Measurements from ENCODE around the gene FN1.
"Not testable (repeated sequence)": the region's sequence is repeated elsewhere in the genome, so short reads cannot be mapped to it uniquely, and the experiment has no call there.

The FN1 gene

GRCh38 chr2:215363461-215364156 lies 72.3 kb downstream of the FN1 start:
- DNase-seq, result no peak

GRCh38 chr2:215363039-215363438 lies 72.8 kb downstream of the FN1 start:
- no peak for DNase-seq

GRCh38 chr2:215362562-215362904 lies 73.3 kb downstream of the FN1 start:
- no peak for DNase-seq

DNA sequence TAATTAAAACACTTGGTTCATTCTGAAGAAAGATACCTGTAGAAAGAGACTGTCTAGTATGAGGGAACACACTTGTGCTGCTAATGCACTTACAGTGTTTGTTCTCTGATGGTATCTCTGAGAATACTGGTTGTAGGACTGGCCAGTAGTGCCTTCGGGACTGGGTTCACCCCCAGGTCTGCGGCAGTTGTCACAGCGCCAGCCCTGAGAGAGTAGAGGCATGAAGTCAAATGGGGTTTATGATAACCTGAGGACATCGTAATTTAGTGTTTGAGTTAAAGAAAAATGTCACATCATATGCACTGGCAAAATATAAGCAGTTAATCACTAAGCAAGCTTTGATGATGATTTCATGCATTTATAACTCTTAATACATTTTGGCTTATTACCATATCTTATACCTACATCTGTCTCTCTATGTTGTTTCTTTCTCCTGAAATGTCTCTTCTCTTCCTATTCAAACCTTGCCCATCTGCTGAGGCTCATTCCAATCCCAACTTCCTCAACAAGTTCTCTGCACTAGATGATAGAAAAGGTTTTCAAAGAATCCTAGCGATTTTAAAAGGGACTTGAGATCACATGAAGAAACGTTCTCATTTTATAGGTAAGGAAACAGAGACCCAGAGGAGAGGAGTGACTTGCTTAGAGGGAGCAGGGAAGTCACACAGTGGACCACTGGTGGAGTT lies 73.8 kb downstream of the FN1 start:
- DNase-seq, result no peak

DNA sequence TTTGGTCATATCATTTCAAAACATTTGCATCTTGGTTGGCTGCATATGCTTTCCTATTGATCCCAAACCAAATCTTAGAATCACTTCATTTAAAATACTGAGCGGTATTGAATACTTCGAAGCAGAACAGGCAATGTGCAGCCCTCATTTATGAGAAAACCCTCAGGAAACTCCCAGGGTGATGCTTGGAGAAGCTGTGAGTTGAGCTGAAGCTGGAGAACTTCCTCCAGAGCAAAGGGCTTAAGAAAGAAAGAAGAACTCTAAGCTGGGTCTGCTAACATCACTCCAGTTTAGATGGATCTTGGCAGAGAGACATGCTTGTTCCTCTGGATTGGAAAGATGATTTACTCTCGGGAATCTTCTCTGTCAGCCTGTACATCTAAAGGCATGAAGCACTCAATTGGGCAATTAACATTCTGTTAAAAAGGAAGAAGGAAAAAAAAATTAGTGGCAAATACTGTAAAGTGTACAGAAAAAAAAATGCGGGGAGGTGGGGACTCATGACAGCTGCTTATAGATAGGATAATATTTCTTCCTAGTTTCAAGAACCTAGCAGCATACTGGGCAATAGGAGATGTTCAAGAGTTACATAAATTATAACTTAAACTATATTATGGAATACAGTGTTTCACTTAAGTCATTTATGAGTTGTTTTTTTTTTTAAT lies 74.5 kb downstream of the FN1 start:
- no peak for DNase-seq

DNA sequence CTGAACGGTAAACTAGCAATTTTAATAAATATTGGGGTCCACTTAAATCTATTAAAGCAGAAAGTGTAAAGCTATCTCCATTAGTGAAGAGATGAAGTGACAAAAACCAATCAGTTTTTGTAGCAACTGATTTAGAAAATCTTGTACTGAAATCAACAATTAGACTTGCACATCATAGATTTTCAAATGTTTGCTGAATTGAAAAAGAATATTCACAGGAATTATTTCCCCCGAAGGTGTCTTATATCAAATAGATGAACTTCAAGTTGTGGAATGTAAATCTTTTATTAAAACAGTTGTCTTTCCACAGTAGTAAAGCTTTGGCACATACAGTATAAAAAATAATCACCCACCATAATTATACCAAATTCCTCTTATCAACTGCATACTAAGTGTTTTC lies 75.3 kb downstream of the FN1 start:
- no peak for DNase-seq

DNA sequence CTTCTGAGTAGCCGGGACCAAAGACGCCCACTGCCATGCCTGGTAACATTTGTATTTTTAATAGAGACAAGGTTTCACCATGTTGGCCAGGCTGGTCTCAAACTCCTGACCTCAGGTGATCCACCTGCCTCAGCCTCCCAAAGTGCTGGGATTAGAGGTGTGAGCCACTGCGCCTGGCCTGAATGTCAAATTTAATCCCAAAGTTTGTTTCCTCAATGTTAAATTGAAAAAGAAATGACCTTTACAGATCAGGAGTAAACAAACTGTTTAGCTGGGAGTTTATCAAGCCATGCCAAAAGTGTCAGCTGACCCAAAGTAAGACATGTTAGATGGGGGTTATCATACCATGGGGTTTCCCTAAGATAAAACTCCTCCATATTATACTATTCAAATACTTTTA lies 75.8 kb downstream of the FN1 start:
- DNase-seq, result not testable (repeated sequence)

- no peak for DNase-seq
Measured at GRCh38 chr2:215359576-215359922, 76.3 kb downstream of the FN1 start.

DNA sequence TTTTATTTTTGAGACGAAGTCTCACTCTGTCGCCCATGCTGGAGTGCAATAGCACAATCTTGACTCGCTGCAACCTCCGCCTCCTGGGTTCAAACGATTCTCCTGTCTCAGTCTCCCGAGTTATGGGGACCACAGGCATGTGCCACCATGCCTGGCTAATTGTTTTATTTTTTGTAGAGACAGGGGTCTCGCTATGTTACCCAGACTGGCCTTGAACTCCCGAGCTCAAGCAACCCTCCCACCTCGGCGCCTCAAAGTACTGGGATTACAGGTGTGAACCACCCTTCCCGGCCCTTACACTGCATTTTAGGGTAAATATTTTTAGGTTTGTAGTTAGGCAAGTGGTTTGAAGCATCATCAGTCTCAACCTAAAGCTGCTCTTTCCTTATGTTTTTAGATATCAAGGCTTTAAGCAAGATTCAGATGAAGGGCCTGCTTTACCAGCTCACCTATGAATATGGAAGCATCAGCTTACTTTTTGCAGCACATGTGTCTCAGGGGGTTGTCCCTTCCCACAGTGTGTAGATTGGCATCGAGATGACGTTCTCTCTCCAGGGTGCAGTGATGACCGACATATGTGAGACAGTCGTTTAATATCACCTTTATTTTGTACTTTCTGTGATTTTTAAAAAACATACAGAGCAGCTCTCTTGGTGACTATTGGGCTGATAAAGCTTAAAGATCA lies 76.8 kb downstream of the FN1 start:
- no peak for DNase-seq

- no peak for DNase-seq
Measured at GRCh38 chr2:215358312-215358845, 77.5 kb downstream of the FN1 start.

GRCh38 chr2:215357660-215358059 lies 78.2 kb downstream of the FN1 start:
- no peak for DNase-seq

- no peak for DNase-seq
Measured at GRCh38 chr2:215356948-215357461, 78.9 kb downstream of the FN1 start.

DNA sequence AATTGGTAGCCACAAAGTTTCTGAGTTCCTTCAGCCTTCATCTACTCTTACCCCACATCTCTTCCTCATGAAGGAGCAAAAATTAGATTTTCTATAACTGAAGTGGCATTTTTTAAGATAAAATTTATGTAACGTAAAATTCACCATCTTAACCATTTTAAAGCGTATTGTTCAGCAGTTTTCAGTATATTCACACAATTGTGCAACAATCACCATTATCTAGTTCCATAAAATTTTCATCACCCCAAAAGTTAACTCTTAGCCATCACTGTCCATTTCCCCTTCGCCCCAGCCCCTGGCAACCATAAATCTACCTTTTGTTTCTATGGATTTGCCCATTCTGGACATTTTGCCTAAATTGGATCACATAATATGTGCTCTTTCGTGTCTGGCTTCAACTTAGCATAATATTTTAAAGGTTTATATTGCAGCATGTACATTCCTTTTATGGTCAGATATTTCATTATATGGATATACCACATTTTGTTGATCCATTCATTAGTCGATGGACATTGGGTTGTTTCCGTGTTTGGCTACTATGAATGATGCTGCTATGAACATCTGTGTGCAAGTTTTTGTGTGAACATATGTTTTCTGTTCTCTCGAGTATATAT lies 79.4 kb downstream of the FN1 start:
- DNase-seq, result no peak

DNA sequence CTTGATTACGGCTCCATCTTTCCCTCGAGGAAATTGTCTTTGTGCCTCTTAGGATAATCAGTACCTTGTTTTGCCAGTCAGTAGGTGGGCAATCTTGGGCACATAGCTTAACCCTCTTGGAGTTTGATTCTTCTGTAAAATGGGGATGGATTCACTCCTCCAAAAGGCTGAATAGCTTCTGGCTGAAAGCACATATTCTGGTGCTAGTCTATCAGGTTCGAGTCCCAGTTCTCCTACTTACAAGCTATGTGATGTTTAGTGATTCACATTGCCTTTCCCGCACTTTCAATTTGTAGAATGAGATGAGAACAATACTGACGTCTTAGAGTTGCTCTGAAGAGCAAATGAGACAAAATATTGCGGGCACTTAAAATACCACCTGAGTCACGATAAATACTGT lies 80.1 kb downstream of the FN1 start:
- DNase-seq, result no peak

- DNase-seq, result no peak
Measured at GRCh38 chr2:215354771-215355695, 80.8 kb downstream of the FN1 start.

DNA sequence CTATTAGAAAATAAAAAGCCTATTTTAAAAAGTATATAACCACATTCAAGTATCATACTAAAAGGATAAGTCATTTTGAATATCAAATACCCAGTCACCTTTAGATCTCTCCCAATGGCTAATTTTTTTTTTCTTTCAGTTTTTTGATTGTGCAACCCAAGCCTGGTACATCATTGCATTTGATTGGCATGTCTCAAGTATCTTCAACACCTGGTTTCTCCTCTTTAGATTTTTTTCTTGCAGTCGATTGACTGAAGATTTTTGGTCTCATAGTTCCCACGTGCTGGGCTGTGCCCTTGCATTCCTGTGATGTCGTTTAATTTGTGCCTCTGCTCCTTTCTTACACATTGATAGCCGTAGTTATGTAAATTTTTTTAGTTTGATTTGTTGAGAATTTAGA lies 83.3 kb downstream of the FN1 start:
- no peak for DNase-seq

DNA sequence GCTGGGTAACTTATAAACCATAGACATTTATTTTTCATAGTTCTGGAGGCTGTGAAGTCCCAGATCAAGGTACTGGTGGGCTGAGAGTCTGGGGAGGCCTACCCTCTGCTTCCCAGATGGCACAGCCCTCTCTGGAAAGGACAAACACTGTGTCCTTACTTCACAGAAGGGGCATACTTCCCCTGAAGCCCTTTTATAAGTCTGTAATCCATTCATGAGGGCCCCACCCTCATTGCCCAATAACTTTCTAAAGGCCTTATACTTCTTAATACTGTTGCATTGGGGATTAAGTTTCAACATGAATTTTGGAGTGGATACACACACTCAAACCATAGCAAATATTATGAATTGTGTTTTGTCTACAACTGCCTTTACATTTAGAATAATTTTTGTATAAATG lies 88.0 kb downstream of the FN1 start:
- DNase-seq, result no peak

DNA sequence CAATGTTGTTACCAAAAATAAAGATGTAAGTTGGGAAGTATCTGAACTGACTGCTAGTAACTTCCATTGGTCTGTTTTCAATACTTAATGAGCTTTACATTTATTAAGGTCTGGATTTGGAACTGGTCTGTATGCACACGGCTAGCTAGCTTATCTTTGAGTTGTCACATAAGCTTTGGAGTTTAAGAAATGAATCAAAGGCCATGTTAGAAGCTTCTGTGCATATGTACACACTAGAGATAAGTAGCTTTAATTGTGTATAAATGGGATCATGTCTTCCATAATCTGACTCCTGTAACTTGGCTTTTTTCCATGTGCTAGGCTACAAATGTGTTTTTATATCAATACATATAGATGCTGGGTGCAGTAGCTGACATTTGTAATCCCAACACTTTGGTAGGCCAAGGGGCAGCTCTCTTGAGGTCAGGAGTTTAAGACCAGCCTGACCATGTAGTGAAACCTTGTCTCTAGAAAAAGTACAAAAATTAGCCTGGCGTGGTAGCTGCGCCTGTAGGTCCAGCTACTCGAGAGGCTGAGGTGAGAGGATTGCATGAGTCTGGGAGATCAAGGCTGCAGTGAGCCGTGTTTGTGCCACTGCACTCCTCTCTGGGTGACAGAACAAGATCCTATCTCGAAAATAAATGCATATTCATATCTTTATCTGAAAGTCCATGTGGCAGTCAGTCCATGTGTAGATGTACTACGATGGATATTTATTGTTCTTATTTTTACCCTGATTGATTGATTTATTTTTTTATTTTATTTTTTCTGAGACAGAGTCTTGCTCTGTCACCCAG lies 96.8 kb downstream of the FN1 start:
- no peak for DNase-seq

DNA sequence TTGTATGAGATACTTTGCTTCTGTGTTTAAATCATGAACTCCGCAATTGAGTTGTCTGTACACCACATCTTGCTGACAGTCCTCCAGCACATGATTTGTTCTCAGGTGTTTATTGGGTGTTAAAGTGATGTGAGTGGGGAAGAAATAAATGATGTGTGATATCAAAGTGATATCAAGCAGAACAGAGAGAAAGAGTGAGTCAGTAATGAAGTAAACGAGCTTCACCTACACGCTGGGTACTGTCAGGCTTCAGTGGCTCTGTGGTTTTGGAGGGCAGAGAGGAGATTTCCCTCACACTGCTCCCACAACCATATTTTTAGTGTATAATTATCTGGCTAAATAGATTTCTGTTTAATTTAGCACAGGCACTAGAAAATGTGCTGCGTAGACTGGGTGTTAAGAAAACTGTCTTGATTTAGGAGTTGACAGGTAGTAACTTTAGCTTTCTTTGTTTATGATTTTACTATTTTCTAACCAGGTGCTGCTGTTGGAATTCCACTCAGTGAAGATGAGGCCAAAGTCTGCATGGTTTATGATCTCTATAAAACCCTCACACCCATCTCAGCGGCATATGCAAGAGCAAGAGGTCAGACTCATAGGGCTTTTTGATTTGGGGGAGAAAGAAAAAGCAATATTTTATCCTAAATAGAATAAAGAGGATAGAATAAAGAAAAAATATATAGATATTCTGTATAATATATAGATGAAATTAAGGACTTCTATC lies 102.8 kb downstream of the FN1 start:
- no peak for DNase-seq

DNA sequence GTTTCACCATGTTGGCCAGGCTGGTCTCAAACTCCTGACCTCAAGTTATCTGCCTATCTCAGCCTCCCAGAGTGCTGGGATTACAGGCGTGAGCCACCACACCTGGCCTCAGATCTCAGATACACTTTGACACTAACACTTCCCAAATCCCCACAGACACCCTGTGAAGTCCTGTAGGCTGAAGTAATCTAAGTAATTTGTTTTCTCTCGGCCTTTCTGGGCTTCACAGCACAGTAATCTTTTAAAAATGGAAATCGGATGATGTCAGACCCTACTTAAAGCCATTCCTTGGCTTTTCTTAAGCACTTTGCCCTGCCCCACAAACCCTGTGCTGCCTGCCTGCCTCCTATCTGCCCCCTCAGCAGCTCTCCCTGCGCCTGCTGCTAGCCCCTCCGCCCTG lies 107.8 kb downstream of the FN1 start:
- DNase-seq, result no peak
